ENCODE data around the gene ANKRD40. TPM values are rescaled to one million over a fixed set of nuclear protein-coding genes. Genes with fewer than 3 reads are reported as not detected.

The ANKRD40 gene
- total and polyA plus RNA-seq, 10 of the 15 experiments (the other 5 are each of a cell fraction or from before 2014, with no cell fraction given) = 5.9 to 21.7 (median 14.8) TPM

- TF ChIP-seq, protein P1, sequence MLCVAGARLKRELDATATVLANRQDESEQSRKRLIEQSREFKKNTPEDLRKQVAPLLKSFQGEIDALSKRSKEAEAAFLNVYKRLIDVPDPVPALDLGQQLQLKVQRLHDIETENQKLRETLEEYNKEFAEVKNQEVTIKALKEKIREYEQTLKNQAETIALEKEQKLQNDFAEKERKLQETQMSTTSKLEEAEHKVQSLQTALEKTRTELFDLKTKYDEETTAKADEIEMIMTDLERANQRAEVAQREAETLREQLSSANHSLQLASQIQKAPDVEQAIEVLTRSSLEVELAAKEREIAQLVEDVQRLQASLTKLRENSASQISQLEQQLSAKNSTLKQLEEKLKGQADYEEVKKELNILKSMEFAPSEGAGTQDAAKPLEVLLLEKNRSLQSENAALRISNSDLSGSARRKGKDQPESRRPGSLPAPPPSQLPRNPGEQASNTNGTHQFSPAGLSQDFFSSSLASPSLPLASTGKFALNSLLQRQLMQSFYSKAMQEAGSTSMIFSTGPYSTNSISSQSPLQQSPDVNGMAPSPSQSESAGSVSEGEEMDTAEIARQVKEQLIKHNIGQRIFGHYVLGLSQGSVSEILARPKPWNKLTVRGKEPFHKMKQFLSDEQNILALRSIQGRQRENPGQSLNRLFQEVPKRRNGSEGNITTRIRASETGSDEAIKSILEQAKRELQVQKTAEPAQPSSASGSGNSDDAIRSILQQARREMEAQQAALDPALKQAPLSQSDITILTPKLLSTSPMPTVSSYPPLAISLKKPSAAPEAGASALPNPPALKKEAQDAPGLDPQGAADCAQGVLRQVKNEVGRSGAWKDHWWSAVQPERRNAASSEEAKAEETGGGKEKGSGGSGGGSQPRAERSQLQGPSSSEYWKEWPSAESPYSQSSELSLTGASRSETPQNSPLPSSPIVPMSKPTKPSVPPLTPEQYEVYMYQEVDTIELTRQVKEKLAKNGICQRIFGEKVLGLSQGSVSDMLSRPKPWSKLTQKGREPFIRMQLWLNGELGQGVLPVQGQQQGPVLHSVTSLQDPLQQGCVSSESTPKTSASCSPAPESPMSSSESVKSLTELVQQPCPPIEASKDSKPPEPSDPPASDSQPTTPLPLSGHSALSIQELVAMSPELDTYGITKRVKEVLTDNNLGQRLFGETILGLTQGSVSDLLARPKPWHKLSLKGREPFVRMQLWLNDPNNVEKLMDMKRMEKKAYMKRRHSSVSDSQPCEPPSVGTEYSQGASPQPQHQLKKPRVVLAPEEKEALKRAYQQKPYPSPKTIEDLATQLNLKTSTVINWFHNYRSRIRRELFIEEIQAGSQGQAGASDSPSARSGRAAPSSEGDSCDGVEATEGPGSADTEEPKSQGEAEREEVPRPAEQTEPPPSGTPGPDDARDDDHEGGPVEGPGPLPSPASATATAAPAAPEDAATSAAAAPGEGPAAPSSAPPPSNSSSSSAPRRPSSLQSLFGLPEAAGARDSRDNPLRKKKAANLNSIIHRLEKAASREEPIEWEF (IDR thresholded peaks at IDR 0.05; ENCODE audit: insufficient replicate concordance, low read depth, low read length) = no peak
- TF ChIP-seq IKZF2 (IDR thresholded peaks at IDR 0.05) (peak; percentile 46 to 59; a peak in 2 of 4 replicates), JUNB (IDR thresholded peaks at IDR 0.05) (no peak), CEBPZ (IDR thresholded peaks at IDR 0.05; ENCODE audit: low read depth, low read length) (no peak), ZBTB11 (CRISPR knock-in tag; IDR thresholded peaks at IDR 0.05) (no peak), TBL1XR1 (IDR thresholded peaks at IDR 0.05; ENCODE audit: low read depth, low read length) (no peak; the same call in 1 of the 2 replicates), POLR2A (IDR thresholded peaks at IDR 0.05; ENCODE audit: low read depth, low read length) (peak; percentile 99), TCF3 (IDR thresholded peaks at IDR 0.05; ENCODE audit: borderline replicate concordance, insufficient read depth, low read depth, low read length) (0 out of 2 replicates have a peak, but pooled peaks have one; percentile 6), CTCF (IDR thresholded peaks at IDR 0.05 in 2 of 3, conservative IDR thresholded peaks at IDR 0.05 in 1 of 3; ENCODE audit: control insufficient read depth in 2 of 3, extremely low read depth in 1 of 3, insufficient read depth in 1 of 3, low read depth in 3 of 3, low read length in 3 of 3) (no peak), ZNF217 (IDR thresholded peaks at IDR 0.05) (no peak), EGR1 (IDR thresholded peaks at IDR 0.05; ENCODE audit: borderline replicate concordance in 1 of 2, low read depth in 2 of 2, low read length in 2 of 2) (peak in 1 of 2 experiments; percentile 84; a peak in 2 of 3 replicates)
- TF ChIP-seq, protein P2, sequence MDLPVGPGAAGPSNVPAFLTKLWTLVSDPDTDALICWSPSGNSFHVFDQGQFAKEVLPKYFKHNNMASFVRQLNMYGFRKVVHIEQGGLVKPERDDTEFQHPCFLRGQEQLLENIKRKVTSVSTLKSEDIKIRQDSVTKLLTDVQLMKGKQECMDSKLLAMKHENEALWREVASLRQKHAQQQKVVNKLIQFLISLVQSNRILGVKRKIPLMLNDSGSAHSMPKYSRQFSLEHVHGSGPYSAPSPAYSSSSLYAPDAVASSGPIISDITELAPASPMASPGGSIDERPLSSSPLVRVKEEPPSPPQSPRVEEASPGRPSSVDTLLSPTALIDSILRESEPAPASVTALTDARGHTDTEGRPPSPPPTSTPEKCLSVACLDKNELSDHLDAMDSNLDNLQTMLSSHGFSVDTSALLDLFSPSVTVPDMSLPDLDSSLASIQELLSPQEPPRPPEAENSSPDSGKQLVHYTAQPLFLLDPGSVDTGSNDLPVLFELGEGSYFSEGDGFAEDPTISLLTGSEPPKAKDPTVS (IDR thresholded peaks at IDR 0.05; ENCODE audit: low read depth, low read length) = no peak
Observed at GRCh38 chr17:50719144-50719923, 11.6 kb upstream of the ANKRD40 start, which contains the start of gene LUC7L3 (continued).
